Measurements from ENCODE around the gene CPNE7.

Gene CPNE7

DNA sequence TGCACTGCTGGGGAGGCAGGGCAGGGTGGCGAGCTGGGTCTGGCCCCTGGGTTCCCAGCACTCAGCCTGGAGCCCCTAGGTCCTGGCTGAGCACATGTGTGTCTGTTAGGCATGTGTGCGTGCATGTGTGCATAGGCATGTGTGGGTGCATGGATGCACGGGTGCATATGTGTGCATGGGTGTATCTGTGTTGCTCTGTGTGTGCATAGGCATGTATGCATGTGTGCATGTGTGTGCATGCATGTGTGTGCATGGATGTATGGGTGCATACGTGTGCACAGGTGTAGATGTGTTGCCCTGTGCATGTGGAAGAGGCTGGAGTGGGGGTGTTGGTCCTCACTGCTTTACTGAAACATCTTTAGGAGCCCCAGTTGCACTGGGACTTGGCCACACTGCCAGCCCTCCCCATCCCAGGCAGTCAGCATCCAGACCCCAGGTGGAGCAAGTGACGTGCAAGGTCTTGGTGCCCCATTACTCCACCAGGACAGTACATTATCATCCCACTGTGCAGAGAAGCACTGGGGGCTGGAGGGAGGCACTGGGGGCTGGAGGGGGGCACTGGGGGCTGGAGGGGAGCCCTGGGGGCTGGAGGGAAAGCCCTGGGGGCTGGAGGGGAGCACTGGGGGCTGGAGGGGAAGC lies 27.5 kb downstream of the CPNE7 start:
- DNase-seq (ENCODE audit: low read depth in 2 of 2), result no peak

GRCh38 chr16:89604764-89605163 lies 29.2 kb downstream of the CPNE7 start:
- DNase-seq (ENCODE audit: low read depth in 2 of 2), result no peak

DNA sequence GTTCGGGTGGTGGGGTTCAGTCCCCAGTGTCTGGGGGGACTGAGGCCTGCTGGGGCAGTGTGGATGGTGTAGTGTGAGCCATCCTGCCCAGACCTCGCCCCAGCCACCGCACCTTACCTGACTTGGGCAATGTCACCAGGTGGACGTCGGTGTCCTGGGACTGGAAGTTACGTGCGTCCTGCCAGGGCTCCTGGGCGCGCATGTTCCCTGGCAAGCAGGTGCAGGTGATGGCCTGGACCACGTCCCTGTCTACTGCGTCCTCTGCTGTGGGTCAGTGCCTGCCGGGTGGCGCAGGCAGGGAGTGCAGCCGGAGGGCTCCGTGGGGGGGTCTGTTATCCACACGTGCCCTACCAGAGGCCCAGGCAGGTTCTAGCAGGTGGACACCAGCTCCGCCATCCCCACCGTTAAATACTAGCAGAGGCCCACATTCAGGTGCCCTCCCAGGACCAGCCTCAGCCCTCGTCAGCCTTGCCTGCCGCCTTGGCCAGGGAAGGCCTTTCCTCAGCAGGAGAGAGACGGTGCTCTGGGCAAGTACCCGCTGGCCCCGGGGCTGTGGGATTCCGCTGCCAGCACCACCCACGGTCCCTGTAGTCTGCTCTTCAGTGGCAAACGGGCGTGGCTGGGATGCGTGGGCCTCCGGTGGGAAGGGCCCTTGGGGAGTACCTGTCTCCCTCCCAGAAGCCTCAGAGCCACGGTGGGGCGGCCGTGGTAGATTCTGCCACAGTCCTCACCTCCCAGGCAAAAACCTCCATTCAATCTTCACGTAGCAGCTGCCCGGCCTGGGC lies 29.8 kb downstream of the CPNE7 start:
- DNase-seq (ENCODE audit: low read depth in 2 of 2), result no peak

- DNase-seq (ENCODE audit: low read depth in 2 of 2), result no peak
Observed at GRCh38 chr16:89606006-89606405, 30.4 kb downstream of the CPNE7 start.

GRCh38 chr16:89607453-89607852 lies 31.9 kb downstream of the CPNE7 start:
- DNase-seq (ENCODE audit: low read depth in 2 of 2), result no peak

GRCh38 chr16:89607937-89608740 lies 32.6 kb downstream of the CPNE7 start:
- DNase-seq (ENCODE audit: low read depth in 2 of 2), result no peak

GRCh38 chr16:89610108-89610453 lies 34.5 kb downstream of the CPNE7 start:
- no peak for DNase-seq (ENCODE audit: low read depth in 2 of 2)

DNA sequence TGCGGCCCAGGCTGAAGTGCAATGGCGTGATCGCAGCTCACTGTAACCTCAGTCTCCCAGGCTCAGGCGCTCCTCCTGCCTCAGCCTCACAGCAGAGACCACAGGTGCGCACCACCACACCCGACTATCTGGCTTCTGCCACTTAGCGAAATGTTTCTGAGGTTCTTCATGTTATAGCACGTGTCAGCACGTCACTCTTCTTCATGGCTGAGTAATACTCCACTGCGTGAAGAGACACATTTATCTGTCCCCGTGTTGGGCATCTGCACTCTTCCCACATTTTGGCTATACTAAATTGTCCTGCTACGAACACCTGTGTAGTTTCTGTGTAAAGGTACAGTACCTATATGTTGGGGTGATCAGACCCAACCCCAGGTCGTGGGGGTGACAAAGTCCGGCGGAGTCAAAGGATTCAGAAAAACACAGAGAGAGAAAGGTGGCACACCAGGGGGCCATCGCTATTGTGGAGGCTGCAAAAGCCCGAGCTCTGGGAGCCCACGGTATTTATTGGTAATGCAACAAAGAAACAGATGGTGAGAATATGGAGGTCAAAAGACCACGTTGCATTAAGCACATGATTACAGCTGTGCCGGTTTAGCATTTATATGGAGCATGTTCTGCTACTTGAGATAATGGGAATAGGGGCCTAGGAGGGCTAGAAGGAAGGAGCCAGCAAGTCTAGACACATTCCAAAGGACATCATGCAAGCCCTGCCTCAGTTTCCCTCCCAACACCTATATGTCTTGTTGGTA lies 37.0 kb downstream of the CPNE7 start:
- DNase-seq (ENCODE audit: low read depth in 2 of 2), result no peak

DNA sequence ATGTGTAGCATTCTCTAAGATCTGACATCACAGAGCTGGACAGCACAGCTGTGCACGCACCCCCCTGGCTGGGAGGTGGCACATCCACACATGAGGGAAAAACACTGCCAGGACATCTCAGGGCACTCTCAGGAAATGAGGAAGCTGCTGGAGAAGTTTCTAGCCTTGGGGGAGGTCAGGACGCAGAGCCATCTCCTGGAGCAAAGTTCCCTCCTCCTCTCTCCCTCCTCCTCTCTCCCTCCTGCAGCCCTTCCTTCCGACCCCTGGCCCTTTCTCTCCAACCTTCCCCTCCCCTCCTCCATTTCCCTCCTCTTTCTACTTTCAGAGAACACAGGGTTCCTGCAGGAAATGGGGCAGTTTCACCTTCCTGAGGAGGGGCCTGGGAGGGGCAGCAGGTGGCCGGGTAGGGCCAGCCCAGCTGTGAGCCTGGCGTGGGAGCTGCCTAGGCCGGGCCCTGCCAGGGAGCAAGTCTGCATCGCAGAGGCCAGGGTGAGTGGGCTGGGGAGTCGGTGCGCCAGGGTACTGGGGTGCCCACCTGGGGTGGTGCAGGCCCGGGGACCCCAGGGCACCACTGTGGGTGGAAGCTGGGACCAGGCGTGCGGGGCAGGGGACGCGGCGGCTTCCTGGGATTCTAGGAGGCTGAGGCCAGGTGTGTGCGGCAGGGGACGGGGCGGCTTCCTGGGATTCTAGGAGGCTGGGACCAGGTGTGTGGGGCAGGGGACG lies 37.8 kb downstream of the CPNE7 start, which contains the start of gene DPEP1:
DPEP1 (plus strand) TSS at position 412 of the 723 bp plus-strand sequence. CDS start 16,769 bp downstream, outside the sequence.
- DNase-seq (ENCODE audit: low read depth in 2 of 2), result no peak

DNA sequence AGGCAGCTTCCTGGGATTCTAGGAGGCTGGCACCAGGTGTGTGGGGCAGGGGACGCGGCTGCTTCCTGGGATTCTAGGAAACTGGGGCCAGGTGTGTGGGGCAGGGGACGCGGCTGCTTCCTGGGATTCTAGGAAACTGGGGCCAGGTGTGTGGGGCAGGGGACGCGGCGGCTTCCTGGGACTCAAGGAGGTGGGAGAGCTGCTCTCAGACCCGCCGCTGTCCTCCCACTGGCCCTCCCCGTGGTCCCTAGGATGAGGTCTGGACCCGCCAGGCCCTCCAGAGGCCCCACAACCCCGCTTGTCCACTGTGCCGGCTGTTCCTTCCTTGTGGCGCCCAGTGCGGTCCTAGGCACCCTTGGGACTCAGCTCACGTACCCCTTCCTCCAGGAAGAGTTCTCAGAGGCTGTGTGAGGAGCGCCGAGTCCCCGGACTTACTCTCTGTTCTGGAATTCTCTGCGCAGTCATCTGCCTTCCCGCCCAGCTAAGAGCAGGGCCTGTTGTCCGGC lies 38.4 kb downstream of the CPNE7 start:
- no peak for DNase-seq (ENCODE audit: low read depth in 2 of 2)

GRCh38 chr16:89615176-89615575 lies 39.6 kb downstream of the CPNE7 start:
- DNase-seq (ENCODE audit: low read depth in 2 of 2), result no peak

DNA sequence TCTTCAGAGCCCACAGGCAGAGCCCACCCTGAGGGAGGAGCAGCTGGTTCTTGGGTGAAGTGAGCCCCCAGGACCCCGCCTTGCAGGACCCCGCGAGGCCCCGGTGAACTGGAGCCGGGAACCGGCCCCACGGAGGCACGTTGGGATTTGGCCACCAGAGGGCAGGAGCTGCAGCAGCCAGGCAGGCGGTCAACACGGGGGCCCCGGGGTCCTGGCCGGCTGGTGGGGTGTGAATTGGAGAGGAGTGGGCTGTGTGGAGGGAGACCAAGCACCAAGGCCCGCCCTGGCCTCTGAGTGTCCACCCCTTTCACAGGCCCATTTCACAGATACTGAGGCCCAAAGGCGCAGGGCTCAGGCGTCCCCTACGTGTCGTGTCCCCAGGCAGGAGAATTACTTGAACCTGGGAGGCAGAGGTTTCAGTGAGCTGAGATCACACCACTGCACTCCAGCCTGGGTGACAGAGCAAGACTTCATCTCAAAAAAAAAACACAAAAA lies 40.1 kb downstream of the CPNE7 start:
- no peak for DNase-seq (ENCODE audit: low read depth in 2 of 2)

DNA sequence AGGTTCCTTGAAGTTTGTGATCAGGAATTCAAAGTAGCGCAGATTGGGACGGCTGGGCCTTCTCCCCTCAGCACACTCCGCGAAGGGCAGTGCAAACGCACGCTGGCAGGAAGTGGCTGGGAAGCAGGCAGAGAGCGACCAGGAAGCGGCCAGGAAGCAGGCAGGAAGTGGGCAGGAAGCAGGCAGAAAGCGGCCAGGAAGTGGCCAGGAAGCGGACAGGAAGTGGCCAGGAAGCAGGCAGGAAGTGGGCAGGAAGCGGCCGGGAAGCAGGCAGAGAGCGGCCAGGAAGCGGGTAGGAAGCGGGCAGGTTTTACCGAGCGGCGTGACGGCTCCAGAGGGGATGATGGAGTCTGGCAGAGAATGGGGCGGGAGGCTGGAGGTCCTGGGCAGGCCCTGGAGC lies 41.1 kb downstream of the CPNE7 start:
- DNase-seq (ENCODE audit: low read depth in 2 of 2), result no peak

DNA sequence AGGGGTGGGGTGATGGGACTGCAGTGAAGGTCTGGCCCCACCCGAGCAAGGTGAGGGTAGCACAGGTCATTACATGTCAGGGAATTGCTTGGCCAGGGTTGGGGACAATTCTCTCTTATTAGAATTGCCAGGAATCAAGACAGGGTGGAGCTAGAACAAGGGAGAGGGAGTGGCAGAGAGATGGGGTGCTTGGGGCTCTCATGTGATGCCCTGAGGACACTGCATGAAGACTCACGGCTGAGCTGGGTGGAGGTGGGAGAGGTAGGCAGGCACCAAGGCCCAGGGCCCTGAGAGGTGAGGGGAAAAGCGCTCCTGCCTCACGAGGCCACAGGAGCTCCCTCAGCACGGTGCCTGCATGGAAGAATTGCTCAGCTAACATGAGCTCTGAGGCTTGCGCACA lies 41.5 kb downstream of the CPNE7 start:
- DNase-seq (ENCODE audit: low read depth in 2 of 2), result no peak

DNA sequence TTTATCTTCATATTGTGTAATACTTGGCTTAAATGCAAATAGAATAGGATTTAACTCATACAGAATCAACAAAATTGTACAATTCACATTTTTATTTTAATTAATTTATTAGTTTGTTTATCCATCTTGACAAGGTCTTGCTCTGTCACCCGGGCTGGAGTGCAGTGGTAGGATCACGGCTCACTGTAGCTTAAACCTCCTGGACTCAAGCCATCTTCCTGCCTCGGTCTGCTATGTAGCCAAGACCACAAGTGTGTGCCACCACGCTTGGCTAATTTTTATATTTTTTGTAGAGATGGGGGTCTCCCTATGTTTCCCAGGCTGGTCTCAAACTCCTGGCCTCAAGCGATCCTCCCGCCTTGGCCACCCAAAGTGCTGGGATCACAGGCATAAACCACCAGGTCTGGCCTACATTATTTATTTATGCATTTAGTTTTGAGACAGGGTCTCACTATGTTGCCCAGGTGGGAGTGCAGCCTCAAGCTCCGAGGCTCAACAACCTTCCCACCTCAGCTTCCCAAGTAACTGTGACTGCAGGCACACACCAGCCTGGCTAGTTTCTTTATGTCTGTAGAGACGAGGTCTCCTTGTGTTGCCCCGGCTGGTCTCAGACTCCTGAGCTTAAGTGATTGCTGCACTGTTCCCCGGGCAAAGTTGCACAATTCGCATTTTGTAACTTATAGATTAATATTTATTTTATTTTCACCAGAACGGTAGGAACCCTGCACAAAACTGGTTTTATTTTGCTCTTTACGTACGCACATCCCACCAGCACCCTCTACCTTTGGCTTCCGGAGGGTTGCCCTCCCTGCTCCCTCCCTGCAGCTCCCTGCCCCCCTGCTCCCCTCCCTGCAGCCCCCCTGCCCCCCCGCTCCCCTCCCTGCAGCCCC lies 42.8 kb downstream of the CPNE7 start:
- no peak for DNase-seq (ENCODE audit: low read depth in 2 of 2)

- DNase-seq (ENCODE audit: low read depth in 2 of 2), result no peak
Observed at GRCh38 chr16:89619840-89620239, 44.3 kb downstream of the CPNE7 start.

DNA sequence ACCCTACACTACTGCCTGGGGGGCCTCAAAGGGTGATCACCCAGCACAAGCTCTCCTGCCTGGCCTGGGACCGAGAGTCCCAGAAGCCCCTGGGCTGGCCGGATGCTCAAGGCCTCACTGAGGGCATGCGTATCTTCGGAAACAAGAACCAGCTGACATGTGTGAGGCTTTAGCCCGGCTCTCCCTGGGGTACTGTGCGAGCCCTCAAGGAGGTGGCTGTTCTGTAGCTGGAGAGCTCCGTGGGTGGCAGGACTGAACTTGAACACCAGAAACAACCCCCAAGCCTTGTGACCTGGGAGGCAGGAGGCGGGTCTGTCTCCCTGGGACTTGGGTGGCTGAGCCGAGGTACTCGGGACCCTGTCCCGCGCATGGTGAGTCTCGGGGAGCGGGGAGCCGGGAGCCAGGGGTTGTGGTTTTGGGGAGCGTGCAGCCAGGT lies 44.9 kb downstream of the CPNE7 start:
- no peak for DNase-seq (ENCODE audit: low read depth in 2 of 2)

DNA sequence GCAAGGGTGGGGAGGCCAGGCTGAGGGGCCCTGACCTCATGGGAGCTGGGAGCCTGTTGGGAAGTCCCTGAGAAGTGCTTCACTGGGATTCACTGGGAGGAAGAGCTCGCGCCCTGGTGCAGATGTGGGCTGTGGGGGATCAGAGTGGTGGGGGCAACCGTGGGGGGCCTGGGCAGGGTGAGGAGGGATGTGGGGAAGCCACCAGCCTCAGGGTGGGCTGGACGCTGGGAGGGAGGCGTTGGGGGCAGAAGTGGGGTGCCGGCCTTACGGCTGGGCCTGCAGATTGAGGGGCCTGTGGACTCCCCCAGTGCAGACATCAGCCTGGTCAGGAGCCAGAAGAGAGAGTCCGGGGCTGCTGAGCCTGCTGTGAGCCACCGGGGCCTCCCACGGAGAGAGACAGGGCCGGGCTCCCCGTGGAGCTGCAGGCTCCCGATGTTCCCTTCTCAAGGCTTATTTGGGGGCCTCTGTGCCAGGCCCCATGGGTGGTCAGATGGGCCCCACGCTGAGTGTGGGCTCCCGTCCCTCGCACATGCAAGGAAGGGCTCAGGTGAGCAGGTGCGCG lies 45.7 kb downstream of the CPNE7 start:
- DNase-seq (ENCODE audit: low read depth in 2 of 2), result no peak

- DNase-seq (ENCODE audit: low read depth in 2 of 2), result no peak
Observed at GRCh38 chr16:89621698-89622409, 46.3 kb downstream of the CPNE7 start.

All from stimulated activated CD8-positive, alpha-beta memory T cell treated with anti-CD3 and anti-CD28 coated beads, Interleukin-7, amount 100 ng/mL, for 1 hour (primary cell).